HepG2 (cell line): ENCODE measurements around the gene PEX14. TPM values are rescaled to one million over a fixed set of nuclear protein-coding genes. Genes with fewer than 3 reads are reported as not detected.

Source experiments
- ATAC-seq: fragments of 200-7000 bp; cut with Tn5 transposase; 3 replicates; pipeline ENCODE4 v1.9.1; 2020; ENCODE audit warnings: mild to moderate bottlenecking, moderate library complexity
- BruUV-seq: library from RNA; stranded (reverse); fragments of 400-500 nt; replicated peaks from 2 replicates; lab custom pipeline; 2021; lab: Mats Ljungman, UMichigan
- CTCF ChIA-PET: fragments of 300-600 bp; formaldehyde crosslinking; extraction: SDS; loops from one replicate; lab custom pipeline; 2021; ENCODE audit warnings: low total read pairs, inconsistent platforms, low intra/inter-chr PET ratio; lab: Yijun Ruan, JAX
- POLR2A ChIA-PET: fragments of 350-600 bp; sonication (Branson Sonifier 250); formaldehyde crosslinking; loops from one replicate; lab custom pipeline; 2020; ENCODE audit warnings: antibody characterized with exemption, inconsistent platforms; lab: Yijun Ruan, JAX
- DNase-seq: peaks from one replicate; pipeline ENCODE4 v3.0.0-alpha.2; 2015; ENCODE audit warnings: low spot score
- FAIRE-seq: peaks from 3 replicates; lab custom pipeline; 2011; peaks lifted over from hg19 to GRCh38; lab: Jason Lieb, UNC
- H2AFZ ChIP-seq: one replicate; pipeline ENCODE4 v1.6.1; 2011; ENCODE audit warnings: low read length, inconsistent platforms
- H3K27ac ChIP-seq: fragments of 300-600 bp; 3 replicates; pipeline ENCODE4 v1.8.0; 2011; ENCODE audit warnings: mixed run types, mild to moderate bottlenecking, mixed read lengths, low read length, inconsistent platforms; ENCODE audit not compliant: insufficient read depth; ENCODE audit errors: extremely low read length
- H3K27me3 ChIP-seq, 2 experiments: fragments of 200-600 bp in 1 of 2; 2 replicates in 1 of 2; 3 replicates in 1 of 2; pipeline versions ENCODE4 v1.6.0 to v1.8.0; 2011; ENCODE audit warnings: low read length in 2 of 2, mild to moderate bottlenecking in 2 of 2, moderate library complexity in 2 of 2, inconsistent platforms in 1 of 2; ENCODE audit not compliant: insufficient read depth in 2 of 2, control insufficient read depth in 1 of 2
- H3K36me3 ChIP-seq, 2 experiments: fragments of 200-600 bp in 1 of 2; replicated peaks in 1 of 2; 2 replicates in 1 of 2; 3 replicates in 1 of 2; pipeline versions ENCODE4 v1.5.1 to v1.8.0; 2011; ENCODE audit warnings: low read length in 2 of 2, inconsistent platforms in 1 of 2; ENCODE audit not compliant: insufficient read depth in 2 of 2, control insufficient read depth in 1 of 2
- H3K4me1 ChIP-seq: 2 replicates; pipeline ENCODE4 v1.5.1; 2012; ENCODE audit warnings: low read length, inconsistent platforms; ENCODE audit not compliant: insufficient read depth
- H3K4me2 ChIP-seq: 2 replicates; pipeline ENCODE4 v1.6.0; 2011; ENCODE audit warnings: low read depth, low read length, inconsistent platforms
- H3K4me3 ChIP-seq, 3 experiments: fragments of 200-600 bp in 1 of 3; sonication (generic), shearing (Covaris generic) in 1 of 3; replicated peaks in 1 of 3; 2 replicates each; pipeline ENCODE4 v1.5.1; 2011 to 2016; ENCODE audit warnings: low read length in 3 of 3, inconsistent platforms in 2 of 3, low read depth in 2 of 3, mild to moderate bottlenecking in 2 of 3, control low read depth in 1 of 3, mixed read lengths in 1 of 3; ENCODE audit not compliant: insufficient read depth in 1 of 3
- H3K79me2 ChIP-seq: one replicate; pipeline ENCODE4 v1.6.1; 2011; ENCODE audit warnings: low read length, inconsistent platforms; ENCODE audit not compliant: insufficient read depth
- H3K9ac ChIP-seq: 2 replicates; pipeline ENCODE4 v1.6.0; 2011; ENCODE audit warnings: mild to moderate bottlenecking, low read depth, low read length, inconsistent platforms; ENCODE audit not compliant: insufficient read depth
- H3K9me3 ChIP-seq: 2 replicates; pipeline ENCODE4 v1.5.1; 2012; ENCODE audit warnings: mild to moderate bottlenecking, low read length
- H4K20me1 ChIP-seq: 2 replicates; pipeline ENCODE4 v1.6.0; 2011; ENCODE audit warnings: inconsistent platforms, mild to moderate bottlenecking, low read length, moderate library complexity; ENCODE audit not compliant: insufficient read depth
- CBFB ChIP-seq: sonication (generic); formaldehyde crosslinking; IDR thresholded peaks from 2 replicates; pipeline ENCODE4 v1.4.0; 2020; ENCODE audit warnings: missing genetic modification reagents
- FOXO1 ChIP-seq: sonication (generic); formaldehyde crosslinking; IDR thresholded peaks from 2 replicates; pipeline ENCODE4 v1.4.0; 2020; ENCODE audit warnings: missing genetic modification reagents
- GATAD1 ChIP-seq: IDR thresholded peaks from 2 replicates; pipeline ENCODE4 v1.6.1; 2016; ENCODE audit warnings: missing genetic modification reagents, missing compliant biosample characterization
- HDAC1 ChIP-seq: sonication (generic); formaldehyde crosslinking; IDR thresholded peaks from 2 replicates; pipeline ENCODE4 v1.5.1; 2020; ENCODE audit warnings: mild to moderate bottlenecking, missing genetic modification reagents
- KLF16 ChIP-seq, 2 experiments: sonication (generic) in 1 of 2; formaldehyde crosslinking in 1 of 2; IDR thresholded peaks; 2 replicates each; pipeline versions ENCODE4 v1.6.1 to v1.8.0; 2016 to 2023; ENCODE audit warnings: missing genetic modification reagents in 2 of 2, missing compliant biosample characterization in 1 of 2
- MBNL3 ChIP-seq: fragments of 250-450 bp; sonication (Bioruptor Pico); conservative IDR thresholded peaks from 2 replicates; pipeline ENCODE4 v1.8.0; 2022; ENCODE audit warnings: mild to moderate bottlenecking, inconsistent platforms
- NR1H2 ChIP-seq: sonication (generic); formaldehyde crosslinking; IDR thresholded peaks from 2 replicates; pipeline ENCODE4 v1.8.1; 2022; ENCODE audit warnings: low read depth, missing genetic modification reagents, borderline replicate concordance
- PBX3 ChIP-seq: sonication (generic); formaldehyde crosslinking; IDR thresholded peaks from 2 replicates; pipeline ENCODE4 v1.8.1; 2023; ENCODE audit warnings: missing genetic modification reagents, inconsistent platforms, borderline replicate concordance
- PRDM15 ChIP-seq: sonication (generic); formaldehyde crosslinking; IDR thresholded peaks from 2 replicates; pipeline ENCODE4 v1.4.0; 2020; ENCODE audit warnings: missing genetic modification reagents
- RFX1 ChIP-seq: fragments of 450-650 bp; IDR thresholded peaks from 2 replicates; pipeline ENCODE4 v1.6.1; 2017
- RNF2 ChIP-seq: fragments of 450-650 bp; conservative IDR thresholded peaks from 2 replicates; pipeline ENCODE4 v1.6.1; 2016; ENCODE audit warnings: low read depth
- SAFB2 ChIP-seq: sonication (generic); formaldehyde crosslinking; IDR thresholded peaks from 2 replicates; pipeline ENCODE4 v1.5.1; 2020; ENCODE audit warnings: missing genetic modification reagents, low read depth, mild to moderate bottlenecking, borderline replicate concordance
- TCF7L2 ChIP-seq: IDR thresholded peaks from 2 replicates; pipeline ENCODE4 v1.6.1; 2011; ENCODE audit warnings: mild to moderate bottlenecking, low read depth, low read length, moderate library complexity
- TEAD2 ChIP-seq: sonication (generic); formaldehyde crosslinking; IDR thresholded peaks from 2 replicates; pipeline ENCODE4 v1.9.0; 2021; ENCODE audit warnings: missing genetic modification reagents
- TFDP2 ChIP-seq: sonication (generic); formaldehyde crosslinking; IDR thresholded peaks from 2 replicates; pipeline ENCODE4 v1.4.0; 2020; ENCODE audit warnings: missing genetic modification reagents
- ZNF276 ChIP-seq: sonication (generic); formaldehyde crosslinking; IDR thresholded peaks from 2 replicates; pipeline ENCODE4 v1.4.0; 2020; ENCODE audit warnings: mild to moderate bottlenecking, low read depth, missing genetic modification reagents
- ZNF607 ChIP-seq: sonication (generic); formaldehyde crosslinking; IDR thresholded peaks from 2 replicates; pipeline ENCODE4 v1.5.1; 2020; ENCODE audit warnings: missing genetic modification reagents, mild to moderate bottlenecking, borderline replicate concordance
- ZNF616 ChIP-seq: sonication (generic); formaldehyde crosslinking; IDR thresholded peaks from 2 replicates; pipeline ENCODE4 v1.5.0; 2020; ENCODE audit warnings: low read depth, mild to moderate bottlenecking, missing genetic modification reagents
- WGBS: methylation state at CpG from one replicate; pipeline ENCODE4 v1.1.6; 2017; ENCODE audit warnings: low lambda C conversion rate; 5-methylcytosine and 5-hydroxymethylcytosine counted together
- in situ Hi-C: cut with HindIII; loops from 2 replicates; pipeline ENCODE4 v1.10.0; 2017; ENCODE audit warnings: low pct_unique_long_range_greater_than_20kb; ENCODE audit not compliant: extremely low pct_ligation_motif_present
- intact Hi-C: fragments of 100-400 bp; cut with micrococcal nuclease; formaldehyde crosslinking; loops from one replicate; pipeline ENCODE4 v1.10.0; 2022; ENCODE audit not compliant: unreplicated experiment
- polyA plus RNA-seq, 8 experiments: library from polyadenylated mRNA; depleted of rRNA in 3 of 8; stranded (reverse) in 7 of 8; unstranded in 1 of 8; fragments of >200 nt; fragmentation: Illumina TruSeq in 4 of 8; extraction: Trizol in 4 of 8; gene quantifications; 2 replicates each; pipeline versions ENCODE4 v1.2.1 to v1.2.3, GENCODE V29; 2011 to 2016; ENCODE audit warnings: low read depth in 4 of 8, missing spikeins in 1 of 8, mixed read lengths in 1 of 8; ENCODE audit not compliant: insufficient read depth in 1 of 8
- total RNA-seq, 5 experiments: library from RNA; depleted of rRNA; stranded (reverse); fragments of >200 nt; fragmentation: Illumina TruSeq; extraction: Trizol; gene quantifications; 2 replicates each; pipeline ENCODE4 v1.2.3, GENCODE V29; 2016; ENCODE audit warnings: low read depth in 1 of 5

PEX14 gene
- total and polyA plus RNA-seq, 2 of the 13 experiments (the other 11 are each of a cell fraction or from before 2014, with no cell fraction given) = 6.5 to 9.9 TPM

GRCh38 chr1:10663678-10664035, 188.9 kb downstream of the PEX14 start (continued):
- TF ChIP-seq ZNF616 (CRISPR knock-in tag) (no peak), ZNF607 (CRISPR knock-in tag) (no peak), KLF16 (CRISPR knock-in tag; IDR thresholded peaks at IDR 0.05) (no peak), TEAD2 (no peak), PRDM15 (no peak)

GRCh38 chr1:10664251-10664650, 189.5 kb downstream of the PEX14 start:
- ChIA-PET POLR2A (no interaction called here), CTCF (no interaction called here)
- H3K9ac ChIP-seq = no peak overlapping the region
- H4K20me1 ChIP-seq = no peaks in the 10 kb centered on the region
- no peak overlapping the region for H3K27ac ChIP-seq
- H3K27me3 ChIP-seq = no peaks in the 10 kb centered on the region
- no peaks in the 10 kb centered on the region for H3K79me2 ChIP-seq
- no peak overlapping the region for H3K4me3 ChIP-seq
- no TSS peak for BruUV-seq
- in situ Hi-C loops = no loop called here
- FAIRE-seq = no peak
- H3K4me1 ChIP-seq = peaks cover 21% of the 10 kb centered on the region
- ATAC-seq = no peak
- no peaks in the 10 kb centered on the region for H3K9me3 ChIP-seq
- H3K4me2 ChIP-seq = no peak overlapping the region
- H3K36me3 ChIP-seq = no peaks in the 10 kb centered on the region
- intact Hi-C loops = no loop called here
- no peak for DNase-seq
- 81% methylated on average over 15 of the region's 15 CpGs for WGBS
- no peak overlapping the region for H2AFZ ChIP-seq
- TF ChIP-seq RNF2 (no peak), HDAC1 (CRISPR knock-in tag) (no peak), RFX1 (no peak), TCF7L2 (no peak), ZNF276 (CRISPR knock-in tag) (no peak), MBNL3 (CRISPR knock-in tag) (no peak), PBX3 (CRISPR knock-in tag) (no peak), TFDP2 (no peak), GATAD1 (no peak), CBFB (CRISPR knock-in tag) (no peak), SAFB2 (CRISPR knock-in tag) (no peak), NR1H2 (no peak), FOXO1 (no peak)
